HG03460 (cell line): ENCODE measurements around the gene CEP97.
"Not testable (repeated sequence)": the region's sequence is repeated elsewhere in the genome, so short reads cannot be mapped to it uniquely, and the experiment has no call there.

Source experiments
- ATAC-seq: cut with Tn5 transposase; IDR thresholded peaks from one replicate; pipeline ENCODE4 v1.9.1; 2021; ENCODE audit not compliant: unreplicated experiment

CEP97 gene, protein sequence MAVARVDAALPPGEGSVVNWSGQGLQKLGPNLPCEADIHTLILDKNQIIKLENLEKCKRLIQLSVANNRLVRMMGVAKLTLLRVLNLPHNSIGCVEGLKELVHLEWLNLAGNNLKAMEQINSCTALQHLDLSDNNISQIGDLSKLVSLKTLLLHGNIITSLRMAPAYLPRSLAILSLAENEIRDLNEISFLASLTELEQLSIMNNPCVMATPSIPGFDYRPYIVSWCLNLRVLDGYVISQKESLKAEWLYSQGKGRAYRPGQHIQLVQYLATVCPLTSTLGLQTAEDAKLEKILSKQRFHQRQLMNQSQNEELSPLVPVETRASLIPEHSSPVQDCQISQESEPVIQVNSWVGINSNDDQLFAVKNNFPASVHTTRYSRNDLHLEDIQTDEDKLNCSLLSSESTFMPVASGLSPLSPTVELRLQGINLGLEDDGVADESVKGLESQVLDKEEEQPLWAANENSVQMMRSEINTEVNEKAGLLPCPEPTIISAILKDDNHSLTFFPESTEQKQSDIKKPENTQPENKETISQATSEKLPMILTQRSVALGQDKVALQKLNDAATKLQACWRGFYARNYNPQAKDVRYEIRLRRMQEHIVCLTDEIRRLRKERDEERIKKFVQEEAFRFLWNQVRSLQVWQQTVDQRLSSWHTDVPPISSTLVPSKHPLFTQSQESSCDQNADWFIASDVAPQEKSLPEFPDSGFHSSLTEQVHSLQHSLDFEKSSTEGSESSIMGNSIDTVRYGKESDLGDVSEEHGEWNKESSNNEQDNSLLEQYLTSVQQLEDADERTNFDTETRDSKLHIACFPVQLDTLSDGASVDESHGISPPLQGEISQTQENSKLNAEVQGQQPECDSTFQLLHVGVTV

DNA sequence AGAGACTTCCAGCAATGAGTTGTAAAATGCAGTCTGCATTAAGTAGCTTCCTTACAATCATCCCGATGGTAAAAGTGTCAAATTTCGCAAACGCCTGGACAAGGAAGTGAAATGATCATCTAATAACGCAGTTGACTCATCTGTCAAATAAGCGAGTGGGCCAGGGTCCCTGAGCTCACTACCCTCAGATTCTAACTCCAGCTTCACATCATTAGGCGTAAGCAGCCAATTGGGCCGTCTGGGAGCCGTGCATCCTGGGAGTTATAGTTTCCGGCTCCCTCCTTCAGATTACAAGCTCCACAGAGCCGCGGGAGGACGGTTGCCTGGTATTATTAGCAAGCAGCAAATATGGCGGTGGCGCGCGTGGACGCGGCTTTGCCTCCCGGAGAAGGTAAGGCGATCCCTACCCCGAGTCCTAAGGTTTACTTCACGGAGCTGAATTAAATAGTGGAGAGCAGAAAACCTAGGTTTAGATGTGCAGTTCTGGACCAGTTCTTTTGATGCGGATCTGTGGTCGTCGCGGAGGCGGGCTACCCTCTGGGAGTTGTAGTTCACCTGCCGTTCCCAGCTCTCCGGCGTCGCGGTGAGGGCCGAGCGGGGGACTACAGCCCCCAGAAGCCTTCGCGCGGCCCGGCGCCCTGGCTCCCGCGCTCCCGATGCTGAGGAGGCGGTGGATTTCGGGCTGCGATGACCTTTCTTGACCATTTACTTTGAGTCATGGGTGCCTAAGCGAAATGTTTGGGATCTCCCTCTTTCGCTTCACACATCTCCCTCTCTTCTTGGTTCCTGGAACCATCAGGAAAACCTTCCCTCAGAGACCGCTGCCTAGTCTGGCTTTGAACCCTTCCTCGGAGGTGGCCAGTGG lies at the start of gene CEP97:
Gene CEP97, plus strand, starts transcription at position 286 of the 865 bp plus-strand sequence. Its CDS starts 63 bp downstream, at position 349.
- peak; percentile 88 for ATAC-seq

DNA sequence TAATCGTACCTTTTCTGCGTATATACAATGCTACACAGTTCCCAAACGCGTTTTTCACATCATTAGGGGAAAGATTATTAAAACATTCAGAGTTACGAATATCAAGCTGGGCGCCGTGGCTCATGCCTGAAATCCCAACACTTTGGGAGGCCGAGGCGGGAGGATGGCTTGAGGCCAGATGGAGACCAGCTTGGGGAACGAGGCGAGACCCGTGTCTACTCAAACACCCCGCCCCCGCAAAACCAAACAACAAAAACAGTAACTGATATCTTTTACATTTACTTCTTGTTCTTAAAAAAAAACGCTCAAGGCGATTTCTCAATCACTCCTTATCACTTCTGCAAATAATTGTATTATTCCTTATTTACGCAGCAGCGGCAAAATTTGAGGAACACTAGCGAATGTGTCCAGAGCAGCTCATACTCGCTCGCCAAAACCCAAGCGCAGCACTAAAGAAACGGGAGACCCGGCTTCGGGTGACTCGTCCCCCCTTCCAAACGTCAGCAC lies 48.7 kb upstream of the CEP97 start:
- ATAC-seq, result no peak

DNA sequence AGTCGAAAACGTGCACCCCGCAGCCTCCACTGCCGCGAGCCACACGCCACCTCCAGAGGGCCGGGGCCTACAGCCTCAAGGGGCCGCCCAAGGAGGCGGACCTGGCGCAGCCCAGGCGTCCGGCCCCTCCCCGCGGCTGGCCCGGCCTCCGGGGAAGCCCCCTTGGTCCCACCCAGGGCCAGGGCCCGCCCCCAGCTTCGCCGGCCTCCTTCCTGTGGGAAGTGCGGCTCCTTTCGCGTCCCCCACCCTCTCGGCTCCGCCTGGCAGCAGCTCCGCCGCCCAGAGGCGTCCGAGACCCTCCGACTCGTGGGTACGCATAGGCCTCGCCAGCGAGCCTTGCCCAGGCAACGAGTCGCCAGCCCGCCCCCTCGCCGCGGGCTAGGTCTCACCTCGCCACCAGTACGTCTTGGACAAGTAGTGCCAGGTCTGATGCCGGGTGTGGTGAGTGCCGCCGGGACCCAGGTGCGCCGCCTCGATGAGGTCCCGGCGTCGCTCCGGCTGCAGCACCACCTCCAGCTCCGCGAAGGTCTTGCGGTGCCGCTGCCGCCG lies 48.1 kb upstream of the CEP97 start:
- peak; percentile 84 for ATAC-seq

DNA sequence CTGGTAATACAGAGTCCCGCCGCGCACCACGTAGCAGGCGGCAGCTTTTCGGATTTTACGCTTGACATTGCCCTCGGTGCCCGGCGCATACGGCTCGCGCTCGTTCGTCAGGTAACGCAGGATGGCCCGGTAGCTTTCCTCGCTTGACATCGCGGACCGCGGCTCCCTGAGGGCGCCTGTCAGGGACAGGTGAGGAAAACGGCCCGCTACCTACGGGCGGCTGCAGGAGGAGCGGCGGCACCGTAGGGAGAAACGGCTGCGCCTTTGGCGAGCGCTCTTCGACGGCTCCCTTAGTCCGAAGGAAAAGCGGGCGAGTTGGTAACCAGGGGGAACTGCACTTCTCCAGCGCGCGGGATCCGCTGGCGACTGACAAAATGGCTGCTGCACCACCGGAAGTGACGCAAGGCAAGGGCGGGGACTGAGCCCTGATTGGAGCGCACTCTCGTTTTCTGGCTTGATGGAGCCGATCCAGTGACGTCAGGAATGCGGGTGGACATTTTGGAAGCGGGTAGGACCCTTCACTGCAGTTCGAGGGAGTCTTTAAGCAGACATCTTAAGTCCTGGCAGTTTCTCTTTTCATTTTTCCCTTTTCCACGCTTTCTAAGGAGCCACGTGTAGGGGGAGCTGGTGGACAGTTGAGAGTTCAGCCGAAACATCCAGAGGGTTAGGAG lies 47.5 kb upstream of the CEP97 start, which contains the start of gene ZBTB11:
Gene ZBTB11, minus strand, starts transcription at position 368 of the 671 bp plus-strand sequence. Its CDS starts 218 bp downstream, at position 150.
- ATAC-seq, result peak; percentile 61

DNA sequence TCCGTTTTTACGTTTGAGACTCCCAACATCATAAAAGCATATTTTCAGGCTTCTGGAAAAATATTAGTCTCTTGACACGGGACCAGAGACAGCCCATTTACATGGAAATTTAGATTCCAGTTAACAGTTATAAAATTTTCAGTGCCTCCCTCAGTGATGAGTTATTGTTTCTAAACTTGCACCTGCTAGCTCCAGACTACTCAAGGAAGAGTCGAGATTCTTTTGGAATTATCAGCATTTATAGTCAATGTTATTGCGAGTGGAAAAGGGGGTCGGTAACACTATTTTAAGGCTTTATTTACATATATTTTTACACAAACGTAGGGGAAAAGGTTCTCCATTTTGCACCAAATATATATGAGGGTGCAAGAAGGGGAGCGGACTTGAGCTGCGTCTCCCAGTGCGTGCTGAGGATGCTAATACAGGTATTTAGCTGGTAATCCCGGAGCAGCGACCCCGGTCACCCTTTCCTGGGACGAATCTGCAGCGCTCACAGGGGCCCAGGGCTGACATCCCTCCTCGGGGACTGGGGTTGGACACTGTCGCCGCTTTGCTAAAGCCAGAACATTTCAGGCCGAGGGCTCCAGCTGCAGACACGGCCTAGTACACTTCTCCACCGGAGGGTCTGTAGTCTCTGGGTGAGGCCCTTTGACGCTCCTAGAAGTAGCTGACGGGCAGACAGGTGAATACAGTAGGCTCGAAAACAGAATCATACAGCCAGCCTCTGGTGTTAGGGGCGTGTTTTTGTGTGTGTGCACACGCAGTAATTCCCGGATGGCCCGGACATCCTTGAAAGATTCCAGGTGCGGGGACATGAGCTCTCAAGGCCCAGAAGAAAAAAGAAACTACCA lies 46.8 kb upstream of the CEP97 start:
- no peak for ATAC-seq

DNA sequence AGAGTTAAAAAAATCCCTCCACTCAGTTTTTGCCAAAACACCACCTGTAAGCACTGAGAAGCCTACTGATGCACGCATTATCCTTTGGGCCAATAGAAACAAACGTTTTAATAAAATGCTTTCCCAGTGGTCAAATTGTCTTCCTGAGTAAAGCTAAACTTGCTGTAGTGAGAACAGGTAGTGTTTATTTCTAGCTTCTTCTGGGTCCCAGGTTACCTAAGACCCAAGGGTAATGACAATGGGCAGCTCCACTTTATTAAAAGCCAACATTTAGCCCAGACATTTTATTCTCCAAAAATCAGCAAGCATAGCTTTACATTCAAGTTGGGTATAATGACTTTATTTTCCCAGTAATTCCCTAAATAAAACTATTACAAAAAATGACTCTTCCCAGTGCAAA lies 45.6 kb upstream of the CEP97 start:
- not testable (repeated sequence) for ATAC-seq

DNA sequence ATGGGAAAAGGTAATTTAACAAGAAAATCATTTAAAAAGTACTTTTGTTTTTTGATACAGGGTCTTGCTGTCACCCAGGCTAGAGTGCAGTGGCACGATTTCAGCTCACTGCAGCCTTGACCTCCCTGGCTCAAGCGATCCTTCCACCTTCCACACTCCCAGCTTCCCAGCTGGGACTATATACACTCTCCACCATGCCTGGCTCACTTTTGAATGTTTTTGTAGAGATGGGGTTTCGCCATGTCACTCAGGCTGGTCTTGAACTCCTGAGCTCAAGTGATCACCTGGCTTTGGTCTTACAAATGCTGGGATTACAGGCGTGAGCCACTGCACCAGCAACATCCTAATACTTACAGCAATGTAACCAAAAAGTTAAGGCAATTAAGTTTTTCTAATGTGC lies 43.9 kb upstream of the CEP97 start:
- no peak for ATAC-seq

DNA sequence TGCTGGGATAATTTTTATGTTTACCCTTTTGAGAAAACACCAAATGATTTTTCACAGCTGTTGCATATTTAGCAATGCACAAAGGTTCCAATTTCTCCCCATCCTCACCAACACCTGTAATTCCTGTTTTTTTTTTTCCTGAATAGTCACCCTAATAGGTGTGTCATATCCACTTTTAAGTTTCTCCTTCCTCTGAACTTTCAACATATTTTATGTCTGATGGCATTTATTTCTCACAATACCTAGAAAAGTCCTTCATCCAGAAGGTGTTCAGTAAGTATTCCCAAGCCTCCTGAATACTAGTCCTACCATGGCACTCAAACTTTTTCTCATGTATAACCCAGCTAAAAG lies 39.4 kb upstream of the CEP97 start:
- ATAC-seq, result no peak

DNA sequence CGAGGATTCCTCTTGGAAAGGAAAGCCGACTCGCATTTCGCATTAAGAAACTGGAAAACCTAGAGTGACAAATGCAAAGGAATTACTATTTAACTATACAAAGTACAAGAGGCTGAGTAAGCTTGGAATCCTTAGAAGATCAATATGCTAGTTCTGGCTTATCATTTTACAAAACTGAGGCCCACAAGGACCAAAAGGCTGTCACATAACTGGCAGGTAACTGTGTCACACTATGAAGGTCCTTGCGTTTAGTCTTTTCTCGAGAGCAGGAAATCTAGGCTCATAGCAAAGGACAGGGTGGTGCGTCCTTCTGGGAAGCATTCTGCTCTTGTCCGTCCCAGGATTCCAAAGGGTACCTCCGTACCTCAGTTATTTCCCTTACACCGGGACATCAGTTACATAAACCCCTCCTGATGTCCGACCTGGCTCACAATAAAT lies 38.5 kb upstream of the CEP97 start:
- ATAC-seq, result peak; percentile 15

DNA sequence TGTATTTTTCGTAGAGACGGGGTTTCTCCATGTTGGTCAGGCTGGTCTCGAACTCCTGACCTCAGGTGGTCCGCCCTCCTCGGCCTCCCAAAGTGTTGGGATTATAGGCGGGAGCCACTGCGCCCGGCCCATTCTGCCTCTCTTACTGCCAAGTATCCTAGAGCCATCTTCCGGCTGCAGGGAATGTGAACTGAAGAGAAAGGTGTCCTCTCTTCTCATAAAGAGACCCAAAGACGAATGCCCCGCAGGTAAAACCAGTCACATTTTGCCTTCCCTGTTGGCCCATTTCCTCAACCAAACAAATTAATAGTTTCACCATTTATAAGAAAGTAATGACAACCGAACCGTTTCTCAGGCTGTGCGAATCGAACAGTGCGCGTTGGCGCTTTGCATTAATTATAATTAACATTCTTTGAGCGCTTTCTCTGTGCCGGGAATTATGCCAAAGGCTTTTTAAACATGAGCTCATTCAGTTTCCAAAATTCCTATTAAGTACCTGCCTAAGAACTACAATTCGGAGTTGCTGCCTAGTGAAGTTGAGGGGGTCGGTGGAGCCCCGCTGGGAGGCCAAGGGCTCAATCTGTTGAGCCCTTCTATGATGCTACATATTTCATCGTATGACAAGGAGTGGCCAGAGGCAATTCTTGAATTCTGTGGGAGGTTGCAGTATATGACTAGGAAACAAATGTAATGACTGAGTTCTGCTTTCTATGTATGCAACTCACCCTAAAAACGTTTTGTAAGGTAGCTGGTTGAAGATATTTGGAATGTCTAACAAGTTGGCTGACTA lies 37.1 kb upstream of the CEP97 start:
- ATAC-seq, result no peak

DNA sequence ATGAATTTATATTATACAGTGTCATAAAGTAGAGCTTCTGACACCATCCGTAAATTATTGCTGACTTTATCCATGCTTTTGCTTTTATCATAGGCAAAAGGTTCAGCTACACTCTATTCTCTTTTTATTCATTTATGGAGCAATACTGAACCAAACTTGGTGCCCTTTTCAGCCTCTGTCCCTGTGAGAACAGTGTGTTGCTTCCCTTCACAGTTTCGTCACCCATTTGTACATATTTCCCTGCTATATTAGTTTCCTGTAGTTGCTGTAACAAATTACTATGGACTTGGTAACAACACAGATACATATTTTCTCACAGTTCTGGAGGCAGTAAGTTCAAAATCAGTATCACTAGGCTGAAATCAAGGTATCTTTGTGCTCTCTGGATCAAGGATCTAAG lies 35.1 kb upstream of the CEP97 start:
- no peak for ATAC-seq

DNA sequence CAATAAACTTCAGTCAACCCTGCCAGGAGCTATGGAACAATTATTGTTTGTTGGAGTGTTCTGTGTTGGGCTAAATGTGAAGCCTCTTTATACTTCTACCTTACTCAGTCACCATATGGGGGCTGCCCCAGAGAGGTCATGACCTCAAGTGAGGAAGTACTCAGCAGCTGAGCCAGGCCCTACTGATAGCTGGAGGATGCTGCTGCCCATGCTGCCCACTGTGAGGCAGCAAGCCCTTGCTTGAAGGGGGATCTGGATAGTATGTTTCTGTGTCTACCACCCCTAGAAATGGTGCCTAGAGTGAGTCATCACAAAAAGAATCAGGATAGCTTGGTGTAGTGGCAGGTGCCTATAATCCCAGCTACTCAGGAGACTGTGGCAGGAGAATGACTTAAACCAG lies 33.4 kb upstream of the CEP97 start:
- ATAC-seq, result peak; percentile 34

DNA sequence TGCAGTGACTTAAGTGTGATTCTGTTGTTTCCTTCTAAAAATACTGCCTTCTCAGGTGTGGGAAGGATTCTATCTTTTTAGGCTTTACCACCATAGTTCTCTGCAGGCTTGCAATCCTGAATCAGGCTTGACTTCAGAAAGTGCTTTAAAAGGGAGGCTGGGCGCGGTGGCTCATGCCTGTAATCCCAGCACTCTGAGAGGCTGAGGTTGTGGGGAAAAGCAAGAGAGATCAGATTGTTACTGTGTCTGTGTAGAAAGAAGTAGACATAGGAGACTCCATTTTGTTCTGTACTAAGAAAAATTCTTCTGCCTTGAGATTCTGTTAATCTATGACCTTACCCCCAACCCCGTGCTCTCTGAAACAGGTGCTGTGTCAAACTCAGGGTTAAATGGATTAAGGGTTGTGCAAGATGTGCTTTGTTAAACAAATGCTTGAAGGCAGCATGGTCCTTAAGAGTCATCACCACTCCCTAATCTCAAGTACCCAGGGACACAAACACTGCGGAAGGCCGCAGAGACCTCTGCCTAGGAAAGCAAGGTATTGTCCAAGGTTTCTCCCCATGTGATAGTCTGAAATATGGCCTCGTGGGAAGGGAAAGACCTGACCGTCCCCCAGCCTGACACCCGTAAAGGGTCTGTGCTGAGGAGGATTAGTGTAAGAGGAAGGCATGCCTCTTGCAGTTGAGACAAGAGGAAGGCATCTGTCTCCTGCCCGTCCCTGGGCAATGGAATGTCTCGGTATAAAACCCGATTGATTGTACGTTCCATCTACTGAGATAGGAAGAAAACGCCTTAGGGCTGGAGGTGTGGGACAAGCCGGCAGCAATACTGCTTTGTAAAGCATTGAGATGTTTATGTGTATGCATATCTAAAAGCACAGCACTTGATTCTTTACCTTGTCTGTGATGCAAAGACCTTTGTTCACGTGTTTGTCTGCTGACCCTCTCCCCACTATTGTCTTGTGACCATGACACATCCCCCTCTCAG lies 32.4 kb upstream of the CEP97 start:
- ATAC-seq, result not testable (repeated sequence)

DNA sequence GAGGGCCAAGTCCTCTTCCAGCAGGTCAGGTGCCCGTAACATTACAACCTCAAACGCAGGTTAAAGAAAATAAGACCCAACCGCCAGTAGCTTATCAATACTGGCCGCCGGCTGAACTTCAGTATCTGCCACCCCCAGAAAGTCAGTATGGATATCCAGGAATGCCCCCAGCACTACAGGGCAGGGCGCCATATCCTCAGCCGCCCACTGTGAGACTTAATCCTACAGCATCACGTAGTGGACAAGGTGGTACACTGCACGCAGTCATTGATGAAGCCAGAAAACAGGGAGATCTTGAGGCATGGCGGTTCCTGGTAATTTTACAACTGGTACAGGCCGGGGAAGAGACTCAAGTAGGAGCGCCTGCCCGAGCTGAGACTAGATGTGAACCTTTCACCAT lies 30.9 kb upstream of the CEP97 start:
- peak; percentile 75 for ATAC-seq

DNA sequence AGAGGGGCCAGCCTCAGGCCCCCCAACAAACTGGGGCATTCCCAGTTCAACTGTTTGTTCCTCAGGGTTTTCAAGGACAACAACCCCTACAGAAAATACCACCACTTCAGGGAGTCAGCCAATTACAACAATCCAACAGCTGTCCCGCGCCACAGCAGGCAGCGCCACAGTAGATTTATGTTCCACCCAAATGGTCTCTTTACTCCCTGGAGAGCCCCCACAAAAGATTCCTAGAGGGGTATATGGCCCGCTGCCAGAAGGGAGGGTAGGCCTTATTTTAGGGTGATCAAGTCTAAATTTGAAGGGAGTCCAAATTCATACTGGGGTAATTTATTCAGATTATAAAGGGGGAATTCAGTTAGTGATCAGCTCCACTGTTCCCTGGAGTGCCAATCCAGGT lies 29.6 kb upstream of the CEP97 start:
- not testable (repeated sequence) for ATAC-seq

DNA sequence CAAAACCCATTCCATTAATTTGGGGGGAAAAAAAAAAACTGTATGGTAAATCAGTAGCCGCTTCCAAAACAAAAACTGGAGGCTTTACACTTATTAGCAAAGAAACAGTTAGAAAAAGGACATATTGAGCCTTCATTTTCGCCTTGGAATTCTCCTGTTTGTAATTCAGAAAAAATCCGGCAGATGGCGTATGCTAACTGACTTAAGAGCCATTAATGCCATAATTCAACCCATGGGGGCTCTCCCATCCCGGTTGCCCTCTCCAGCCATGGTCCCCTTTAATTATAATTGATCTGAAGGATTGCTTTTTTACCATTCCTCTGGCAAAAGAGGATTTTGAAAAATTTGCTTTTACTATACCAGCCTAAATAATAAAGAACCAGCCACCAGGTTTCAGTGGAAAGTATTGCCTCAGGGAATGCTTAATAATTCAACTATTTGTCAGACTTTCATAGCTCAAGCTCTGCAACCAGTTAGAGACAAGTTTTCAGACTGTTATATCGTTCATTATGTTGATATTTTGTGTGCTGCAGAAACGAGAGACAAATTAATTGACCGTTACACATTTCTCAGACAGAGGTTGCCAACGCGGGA lies 28.5 kb upstream of the CEP97 start:
- ATAC-seq, result no peak
